ENCODE results near the gene TBX2. TPM values are rescaled to one million over a fixed set of nuclear protein-coding genes. Genes with fewer than 3 reads are reported as not detected.

The TBX2 gene
- polyA plus RNA-seq, 1 experiment, result 7.8 TPM

GRCh38 chr17:61402978-61403800 is 3.5 kb downstream of the TBX2 start:
- TF ChIP-seq CTCF (IDR thresholded peaks at IDR 0.05; ENCODE audit: insufficient read depth, low read depth, low read length), result no peak
- peak overlapping the region; percentile 78 for H3K4me3 ChIP-seq (ENCODE audit: low read depth, low read length)
- no peak for DNase-seq (ENCODE audit: low read depth)
- CTCF ChIA-PET, result interaction anchor here (0.5 to 2.8 kb wide), 9 partner anchors 9 to 683 kb away, joined by 3 to 18 read pairs (median 4); no protein-coding TSS in a partner anchor
- POLR2A ChIA-PET, result no interaction called here
- peaks cover 25% of the 10 kb centered on the region for H3K36me3 ChIP-seq (ENCODE audit: control insufficient read depth, insufficient read depth, low read length)
- no peaks in the 10 kb centered on the region for H3K27me3 ChIP-seq (ENCODE audit: control insufficient read depth, insufficient read depth, low read length)

- DNase-seq (ENCODE audit: low read depth), result no peak
- H3K36me3 ChIP-seq (ENCODE audit: control insufficient read depth, insufficient read depth, low read length), result peaks cover 26% of the 10 kb centered on the region
These were observed 4.4 kb downstream of the TBX2 start for GRCh38 chr17:61403801-61404662.

GRCh38 chr17:61404663-61404912 is 4.9 kb downstream of the TBX2 start:
- no peak for DNase-seq (ENCODE audit: low read depth)
- Histone ChIP-seq H3K27me3 (ENCODE audit: control insufficient read depth, insufficient read depth, low read length) (no peaks in the 10 kb centered on the region), H3K4me3 (ENCODE audit: low read depth, low read length) (peak overlapping the region; percentile 78), H3K36me3 (ENCODE audit: control insufficient read depth, insufficient read depth, low read length) (peaks cover 26% of the 10 kb centered on the region)
- no peak for TF ChIP-seq CTCF (IDR thresholded peaks at IDR 0.05; ENCODE audit: insufficient read depth, low read depth, low read length)
- CTCF ChIA-PET, result interaction anchor here (1.0 to 1.5 kb wide), 3 partner anchors 8 to 410 kb away, joined by 3 to 5 read pairs (median 4); no protein-coding TSS in a partner anchor
- POLR2A ChIA-PET, result no interaction called here

More at GRCh38 chr17:61403801-61404662, 4.4 kb downstream of the TBX2 start:
- Histone ChIP-seq H3K4me3 (ENCODE audit: low read depth, low read length) (peak overlapping the region; percentile 78), H3K27me3 (ENCODE audit: control insufficient read depth, insufficient read depth, low read length) (no peaks in the 10 kb centered on the region)
- TF ChIP-seq CTCF (IDR thresholded peaks at IDR 0.05; ENCODE audit: insufficient read depth, low read depth, low read length), result no peak
- POLR2A ChIA-PET, result no interaction called here
- CTCF ChIA-PET, result interaction anchor here (1.0 to 1.5 kb wide), 5 partner anchors 8 to 409 kb away, joined by 3 to 5 read pairs (median 4); no protein-coding TSS in a partner anchor

- CTCF ChIA-PET, result interaction anchor here (1.5 to 6.3 kb wide), 3 partner anchors 11 to 433 kb away, joined by 4 to 35 read pairs (median 5); no protein-coding TSS in a partner anchor
- H3K4me3 ChIP-seq (ENCODE audit: low read depth, low read length), result peak overlapping the region; percentile 78
- no peak for DNase-seq (ENCODE audit: low read depth)
- POLR2A ChIA-PET, result no interaction called here
- no peaks in the 10 kb centered on the region for H3K27me3 ChIP-seq (ENCODE audit: control insufficient read depth, insufficient read depth, low read length)
- peaks cover 26% of the 10 kb centered on the region for H3K36me3 ChIP-seq (ENCODE audit: control insufficient read depth, insufficient read depth, low read length)
- no peak for TF ChIP-seq CTCF (IDR thresholded peaks at IDR 0.05; ENCODE audit: insufficient read depth, low read depth, low read length)
These were observed 5.5 kb downstream of the TBX2 start for GRCh38 chr17:61404913-61405685.
